Mammary epithelial cell (primary cell): ENCODE data around the gene NMRAL1.

ENCODE experiments used
- EZH2 ChIP-seq: IDR thresholded peaks from 2 replicates; pipeline ENCODE4 v1.6.1; 2012; ENCODE audit warnings: low read length, inconsistent platforms, borderline replicate concordance
- TF ChIP-seq, protein P1 (sequence below), 2 donors: IDR thresholded peaks in 1 of 2; conservative IDR thresholded peaks in 1 of 2; 2 replicates each; pipeline ENCODE4 v1.5.1; 2011 to 2012; ENCODE audit warnings: inconsistent platforms in 2 of 2, low read length in 2 of 2, mild to moderate bottlenecking in 2 of 2, control low read depth in 1 of 2, low read depth in 1 of 2; ENCODE audit not compliant: insufficient read depth in 1 of 2; ENCODE audit errors: extremely low read depth in 1 of 2

DNA sequence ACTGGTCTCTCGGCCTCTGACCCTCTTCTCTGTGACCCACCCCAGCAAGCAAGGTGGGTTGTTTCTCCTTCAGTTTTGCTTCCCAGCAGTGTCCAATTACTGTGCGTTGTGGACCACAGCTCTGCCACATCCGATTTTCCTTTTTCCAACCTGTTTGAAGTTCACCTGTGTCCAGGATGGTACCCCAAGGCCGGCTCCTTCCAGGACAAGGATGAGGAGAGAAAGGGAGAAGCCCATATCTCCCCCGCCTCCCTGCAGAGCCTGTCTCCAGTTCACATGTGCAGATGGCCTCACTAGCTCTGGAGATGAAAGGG lies 13.5 kb downstream of the NMRAL1 start:
- TF ChIP-seq EZH2, result no peak
- TF ChIP-seq, protein P1, sequence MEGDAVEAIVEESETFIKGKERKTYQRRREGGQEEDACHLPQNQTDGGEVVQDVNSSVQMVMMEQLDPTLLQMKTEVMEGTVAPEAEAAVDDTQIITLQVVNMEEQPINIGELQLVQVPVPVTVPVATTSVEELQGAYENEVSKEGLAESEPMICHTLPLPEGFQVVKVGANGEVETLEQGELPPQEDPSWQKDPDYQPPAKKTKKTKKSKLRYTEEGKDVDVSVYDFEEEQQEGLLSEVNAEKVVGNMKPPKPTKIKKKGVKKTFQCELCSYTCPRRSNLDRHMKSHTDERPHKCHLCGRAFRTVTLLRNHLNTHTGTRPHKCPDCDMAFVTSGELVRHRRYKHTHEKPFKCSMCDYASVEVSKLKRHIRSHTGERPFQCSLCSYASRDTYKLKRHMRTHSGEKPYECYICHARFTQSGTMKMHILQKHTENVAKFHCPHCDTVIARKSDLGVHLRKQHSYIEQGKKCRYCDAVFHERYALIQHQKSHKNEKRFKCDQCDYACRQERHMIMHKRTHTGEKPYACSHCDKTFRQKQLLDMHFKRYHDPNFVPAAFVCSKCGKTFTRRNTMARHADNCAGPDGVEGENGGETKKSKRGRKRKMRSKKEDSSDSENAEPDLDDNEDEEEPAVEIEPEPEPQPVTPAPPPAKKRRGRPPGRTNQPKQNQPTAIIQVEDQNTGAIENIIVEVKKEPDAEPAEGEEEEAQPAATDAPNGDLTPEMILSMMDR (conservative IDR thresholded peaks at IDR 0.05 in 1 of 2, IDR thresholded peaks at IDR 0.05 in 1 of 2; ENCODE audit: extremely low read depth in 1 of 2, insufficient read depth in 1 of 2, low read depth in 1 of 2, low read length in 2 of 2), result no peak
